ENCODE results near the gene FLT1.

FLT1 gene

DNA sequence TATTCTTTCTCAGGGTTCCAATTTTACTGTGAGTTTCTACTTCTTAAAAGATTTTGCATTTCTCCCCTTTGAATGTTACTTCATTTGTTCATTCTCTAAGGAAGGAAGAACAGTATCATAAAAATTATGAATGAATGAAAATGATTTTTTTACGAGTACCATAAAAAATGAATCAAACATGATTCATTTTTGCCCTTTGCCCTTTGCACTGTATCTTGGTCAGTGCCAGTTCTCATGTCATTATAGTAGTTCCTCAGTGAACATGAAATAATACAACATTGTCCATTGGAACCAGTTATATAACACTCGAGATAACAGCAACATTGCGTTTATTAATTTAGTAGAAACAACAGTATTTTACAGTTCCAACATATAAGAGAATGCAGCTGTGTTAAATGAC lies 28.8 kb downstream of the FLT1 start:
- no peak for TF ChIP-seq TAF1 (IDR thresholded peaks at IDR 0.05; ENCODE audit: borderline replicate concordance, insufficient read depth, low read length)
- TF ChIP-seq FOXP2 (optimal IDR thresholded peaks at IDR 0.05; ENCODE audit: borderline replicate concordance, extremely low read depth, extremely low read length, insufficient read depth), result no peak
- no peak for TF ChIP-seq POLR2AphosphoS5 (IDR thresholded peaks at IDR 0.05; ENCODE audit: low read depth, low read length)
- no peak for TF ChIP-seq SIN3A (IDR thresholded peaks at IDR 0.05; ENCODE audit: borderline replicate concordance, insufficient read depth, low read length)
- TF ChIP-seq, protein P1, sequence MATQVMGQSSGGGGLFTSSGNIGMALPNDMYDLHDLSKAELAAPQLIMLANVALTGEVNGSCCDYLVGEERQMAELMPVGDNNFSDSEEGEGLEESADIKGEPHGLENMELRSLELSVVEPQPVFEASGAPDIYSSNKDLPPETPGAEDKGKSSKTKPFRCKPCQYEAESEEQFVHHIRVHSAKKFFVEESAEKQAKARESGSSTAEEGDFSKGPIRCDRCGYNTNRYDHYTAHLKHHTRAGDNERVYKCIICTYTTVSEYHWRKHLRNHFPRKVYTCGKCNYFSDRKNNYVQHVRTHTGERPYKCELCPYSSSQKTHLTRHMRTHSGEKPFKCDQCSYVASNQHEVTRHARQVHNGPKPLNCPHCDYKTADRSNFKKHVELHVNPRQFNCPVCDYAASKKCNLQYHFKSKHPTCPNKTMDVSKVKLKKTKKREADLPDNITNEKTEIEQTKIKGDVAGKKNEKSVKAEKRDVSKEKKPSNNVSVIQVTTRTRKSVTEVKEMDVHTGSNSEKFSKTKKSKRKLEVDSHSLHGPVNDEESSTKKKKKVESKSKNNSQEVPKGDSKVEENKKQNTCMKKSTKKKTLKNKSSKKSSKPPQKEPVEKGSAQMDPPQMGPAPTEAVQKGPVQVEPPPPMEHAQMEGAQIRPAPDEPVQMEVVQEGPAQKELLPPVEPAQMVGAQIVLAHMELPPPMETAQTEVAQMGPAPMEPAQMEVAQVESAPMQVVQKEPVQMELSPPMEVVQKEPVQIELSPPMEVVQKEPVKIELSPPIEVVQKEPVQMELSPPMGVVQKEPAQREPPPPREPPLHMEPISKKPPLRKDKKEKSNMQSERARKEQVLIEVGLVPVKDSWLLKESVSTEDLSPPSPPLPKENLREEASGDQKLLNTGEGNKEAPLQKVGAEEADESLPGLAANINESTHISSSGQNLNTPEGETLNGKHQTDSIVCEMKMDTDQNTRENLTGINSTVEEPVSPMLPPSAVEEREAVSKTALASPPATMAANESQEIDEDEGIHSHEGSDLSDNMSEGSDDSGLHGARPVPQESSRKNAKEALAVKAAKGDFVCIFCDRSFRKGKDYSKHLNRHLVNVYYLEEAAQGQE (IDR thresholded peaks at IDR 0.05; ENCODE audit: insufficient read depth in 1 of 2, low read depth in 2 of 2, low read length in 2 of 2), result no peak

DNA sequence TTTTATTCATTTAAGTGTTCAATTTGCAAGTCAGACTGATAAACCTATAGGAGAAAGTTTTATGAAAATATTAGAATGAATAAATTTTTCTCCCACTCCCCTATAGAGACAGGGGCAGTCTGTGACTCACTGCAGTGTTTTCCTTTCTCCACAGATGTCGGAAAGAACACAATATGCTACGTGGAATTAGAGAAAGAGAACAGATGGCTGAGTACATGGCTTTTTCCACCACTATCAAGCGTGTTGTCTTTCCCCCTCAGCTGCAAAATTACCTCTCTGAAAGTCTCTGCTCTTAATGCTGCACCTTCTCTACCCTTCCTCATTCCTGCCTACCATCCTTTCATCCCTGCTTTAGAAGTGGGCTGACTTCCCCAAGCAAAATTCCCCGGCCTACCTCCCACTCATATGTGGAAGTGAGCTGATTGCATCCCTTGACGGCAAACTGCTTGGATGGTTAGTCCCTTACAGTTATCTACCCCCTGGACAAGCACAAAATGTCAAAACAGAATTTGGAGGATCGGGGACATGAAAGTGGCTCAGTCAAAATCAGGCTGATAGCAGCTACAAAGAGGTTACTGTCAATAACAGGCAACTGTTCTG lies 30.0 kb downstream of the FLT1 start:
- no peak for TF ChIP-seq FOXP2 (optimal IDR thresholded peaks at IDR 0.05; ENCODE audit: borderline replicate concordance, extremely low read depth, extremely low read length, insufficient read depth)
- TF ChIP-seq TAF1 (IDR thresholded peaks at IDR 0.05; ENCODE audit: borderline replicate concordance, insufficient read depth, low read length), result no peak
- TF ChIP-seq POLR2AphosphoS5 (IDR thresholded peaks at IDR 0.05; ENCODE audit: low read depth, low read length), result no peak
- TF ChIP-seq SIN3A (IDR thresholded peaks at IDR 0.05; ENCODE audit: borderline replicate concordance, insufficient read depth, low read length), result no peak

DNA sequence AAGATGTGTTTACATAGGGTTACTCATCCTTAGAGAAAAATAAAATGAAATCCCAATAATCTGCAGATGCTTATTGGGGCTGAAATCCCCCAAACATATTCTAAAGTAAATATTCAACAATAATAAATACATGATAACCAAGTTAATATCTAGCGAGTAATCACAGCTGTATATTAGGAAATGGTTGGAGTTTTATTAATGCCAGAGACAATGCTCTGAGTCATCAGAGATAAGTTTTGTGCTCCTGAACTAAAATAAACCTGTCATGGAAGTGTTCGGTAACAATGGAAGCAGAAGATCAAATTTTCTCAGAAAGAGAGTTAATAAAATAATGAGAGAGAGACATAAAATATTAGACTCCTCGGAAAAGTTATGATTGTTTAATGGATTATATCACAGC lies 31.4 kb downstream of the FLT1 start:
- TF ChIP-seq TAF1 (IDR thresholded peaks at IDR 0.05; ENCODE audit: borderline replicate concordance, insufficient read depth, low read length) (no peak), POLR2AphosphoS5 (IDR thresholded peaks at IDR 0.05; ENCODE audit: low read depth, low read length) (no peak), SIN3A (IDR thresholded peaks at IDR 0.05; ENCODE audit: borderline replicate concordance, insufficient read depth, low read length) (no peak), FOXP2 (optimal IDR thresholded peaks at IDR 0.05; ENCODE audit: borderline replicate concordance, extremely low read depth, extremely low read length, insufficient read depth) (no peak)
- TF ChIP-seq, protein P1 (IDR thresholded peaks at IDR 0.05; ENCODE audit: insufficient read depth in 1 of 2, low read depth in 2 of 2, low read length in 2 of 2), result no peak

DNA sequence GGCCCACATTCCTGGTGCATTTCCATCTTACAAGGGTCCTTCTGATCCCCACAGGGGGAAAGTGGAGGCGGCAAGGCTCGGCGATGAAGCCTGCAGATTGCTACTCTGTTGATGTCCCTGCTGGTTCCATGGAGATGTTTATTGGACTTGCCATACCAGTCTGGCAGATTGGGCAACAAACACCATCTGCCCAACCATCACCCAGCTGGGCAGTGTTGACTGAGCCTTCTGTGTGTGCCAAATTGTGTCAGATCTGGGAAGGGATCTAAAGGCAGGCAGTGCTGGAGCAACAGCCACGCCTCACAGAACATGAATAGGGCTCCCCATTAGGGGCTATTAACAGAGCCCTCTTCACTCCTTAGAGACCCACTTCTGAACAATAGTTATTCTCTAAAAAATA lies 35.0 kb downstream of the FLT1 start:
- TF ChIP-seq, protein P1 (IDR thresholded peaks at IDR 0.05; ENCODE audit: insufficient read depth in 1 of 2, low read depth in 2 of 2, low read length in 2 of 2), result no peak
- no peak for TF ChIP-seq FOXP2 (optimal IDR thresholded peaks at IDR 0.05; ENCODE audit: borderline replicate concordance, extremely low read depth, extremely low read length, insufficient read depth)
- TF ChIP-seq SIN3A (IDR thresholded peaks at IDR 0.05; ENCODE audit: borderline replicate concordance, insufficient read depth, low read length), result no peak
- TF ChIP-seq TAF1 (IDR thresholded peaks at IDR 0.05; ENCODE audit: borderline replicate concordance, insufficient read depth, low read length), result no peak
- TF ChIP-seq POLR2AphosphoS5 (IDR thresholded peaks at IDR 0.05; ENCODE audit: low read depth, low read length), result no peak

DNA sequence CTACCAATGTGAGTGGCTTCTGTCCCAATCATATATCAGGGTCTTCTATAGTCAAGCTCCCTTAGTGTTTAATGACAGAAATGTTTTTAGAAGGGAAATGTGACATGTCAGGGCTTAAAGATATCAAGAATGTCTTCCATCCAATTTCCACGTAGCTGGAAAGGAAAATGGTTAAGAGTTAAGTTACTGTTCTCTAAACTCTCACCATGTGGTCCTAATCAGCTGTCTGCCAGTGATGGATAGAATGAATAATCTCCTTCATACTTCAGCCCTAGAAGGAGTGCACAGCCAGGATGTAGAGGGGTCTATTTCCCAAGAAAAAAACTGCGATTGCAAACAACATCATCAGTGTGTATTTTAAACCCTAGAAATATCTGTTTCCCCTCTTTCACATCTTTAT lies 36.3 kb downstream of the FLT1 start:
- no peak for TF ChIP-seq POLR2AphosphoS5 (IDR thresholded peaks at IDR 0.05; ENCODE audit: low read depth, low read length)
- TF ChIP-seq SIN3A (IDR thresholded peaks at IDR 0.05; ENCODE audit: borderline replicate concordance, insufficient read depth, low read length), result no peak
- TF ChIP-seq, protein P1 (IDR thresholded peaks at IDR 0.05; ENCODE audit: insufficient read depth in 1 of 2, low read depth in 2 of 2, low read length in 2 of 2), result no peak
- TF ChIP-seq TAF1 (IDR thresholded peaks at IDR 0.05; ENCODE audit: borderline replicate concordance, insufficient read depth, low read length), result no peak
- TF ChIP-seq FOXP2 (optimal IDR thresholded peaks at IDR 0.05; ENCODE audit: borderline replicate concordance, extremely low read depth, extremely low read length, insufficient read depth), result no peak
